ENCODE measurements around the gene GABRR3. TPM values are rescaled to one million over a fixed set of nuclear protein-coding genes. Genes with fewer than 3 reads are reported as not detected.

The GABRR3 gene
- polyA plus RNA-seq, 3 donors, result not detected

GRCh38 chr3:97952872-97953271, 82.2 kb downstream of the GABRR3 start:
- H3K9me3 Mint-ChIP-seq, result no peaks in the 10 kb centered on the region
- Histone ChIP-seq H3K36me3 (replicated peaks in 1 of 2; ENCODE audit: control insufficient read depth in 1 of 2, insufficient read depth in 2 of 2, low read length in 2 of 2) (peaks cover 32 to 50% of the 10 kb centered on the region in 2 donors), H3K27me3 (ENCODE audit: control insufficient read depth in 2 of 2, insufficient read depth in 2 of 2, low read length in 2 of 2) (no peaks in the 10 kb centered on the region), H3K4me2 (replicated peaks; ENCODE audit: extremely low read depth, low read length, poor library complexity, severe bottlenecking) (peak overlapping the region; percentile 9), H3K9me3 (replicated peaks in 1 of 2; ENCODE audit: control insufficient read depth in 1 of 2, insufficient read depth in 1 of 2, low read length in 2 of 2) (no peaks in the 10 kb centered on the region), H3K79me2 (ENCODE audit: insufficient read depth, low read length) (no peaks in the 10 kb centered on the region), H3K4me3 (replicated peaks in 1 of 3; ENCODE audit: low read depth in 2 of 3, low read length in 3 of 3) (no peak overlapping the region), H3K9ac (ENCODE audit: insufficient read depth, low read length, poor library complexity, severe bottlenecking) (no peak overlapping the region), H3K27ac (ENCODE audit: low read depth in 1 of 2, low read length in 2 of 2) (peak overlapping the region; percentile 37 to 94), H3K4me1 (ENCODE audit: control insufficient read depth in 1 of 2, insufficient read depth in 2 of 2, low read length in 2 of 2) (peaks cover 43 to 46% of the 10 kb centered on the region in 2 donors), H2AFZ (ENCODE audit: insufficient read depth, low read depth, low read length, poor library complexity, severe bottlenecking) (no peak overlapping the region), H4K20me1 (ENCODE audit: insufficient read depth, low read length) (no peaks in the 10 kb centered on the region)
- peak; percentile 45 to 54 (median 51) for DNase-seq
- H3K27ac Mint-ChIP-seq, result peak overlapping the region; percentile 81 to 94 (median 90)
- H3K4me3 Mint-ChIP-seq, result no peak overlapping the region
- TF ChIP-seq CTCF (IDR thresholded peaks at IDR 0.05), result no peak
- H3K36me3 Mint-ChIP-seq, result peaks cover 58 to 63% of the 10 kb centered on the region in 2 donors
- WGBS (ENCODE audit: insufficient coverage), result no CpG with 5 or more reads among the region's 1 CpG
- H3K4me1 Mint-ChIP-seq, result peaks cover 44% of the 10 kb centered on the region
- intact Hi-C loops (cut with micrococcal nuclease), result no loop called here
- no peaks in the 10 kb centered on the region for H3K27me3 Mint-ChIP-seq (ENCODE audit: low read depth in 3 of 3)

GRCh38 chr3:97952280-97952679, 82.8 kb downstream of the GABRR3 start:
- Mint-ChIP-seq H3K27me3 (ENCODE audit: low read depth in 3 of 3) (no peaks in the 10 kb centered on the region), H3K4me1 (peaks cover 38% of the 10 kb centered on the region), H3K36me3 (peaks cover 59 to 64% of the 10 kb centered on the region in 2 donors), H3K9me3 (no peaks in the 10 kb centered on the region), H3K27ac (peak overlapping the region; percentile 81 to 94 (median 90)), H3K4me3 (no peak overlapping the region)
- Histone ChIP-seq H4K20me1 (ENCODE audit: insufficient read depth, low read length) (no peaks in the 10 kb centered on the region), H3K4me3 (replicated peaks in 1 of 3; ENCODE audit: low read depth in 2 of 3, low read length in 3 of 3) (no peak overlapping the region), H2AFZ (ENCODE audit: insufficient read depth, low read depth, low read length, poor library complexity, severe bottlenecking) (no peak overlapping the region), H3K27ac (ENCODE audit: low read depth in 1 of 2, low read length in 2 of 2) (peak overlapping the region; percentile 37 to 94), H3K79me2 (ENCODE audit: insufficient read depth, low read length) (no peaks in the 10 kb centered on the region), H3K27me3 (ENCODE audit: control insufficient read depth in 2 of 2, insufficient read depth in 2 of 2, low read length in 2 of 2) (no peaks in the 10 kb centered on the region), H3K9me3 (replicated peaks in 1 of 2; ENCODE audit: control insufficient read depth in 1 of 2, insufficient read depth in 1 of 2, low read length in 2 of 2) (no peaks in the 10 kb centered on the region), H3K36me3 (replicated peaks in 1 of 2; ENCODE audit: control insufficient read depth in 1 of 2, insufficient read depth in 2 of 2, low read length in 2 of 2) (peaks cover 38 to 56% of the 10 kb centered on the region in 2 donors), H3K4me1 (ENCODE audit: control insufficient read depth in 1 of 2, insufficient read depth in 2 of 2, low read length in 2 of 2) (peaks cover 37 to 40% of the 10 kb centered on the region in 2 donors), H3K4me2 (replicated peaks; ENCODE audit: extremely low read depth, low read length, poor library complexity, severe bottlenecking) (peak overlapping the region; percentile 9), H3K9ac (ENCODE audit: insufficient read depth, low read length, poor library complexity, severe bottlenecking) (no peak overlapping the region)
- no peak for TF ChIP-seq CTCF (IDR thresholded peaks at IDR 0.05)
- DNase-seq, result peak; percentile 81 to 91 (median 90)
- intact Hi-C loops (cut with micrococcal nuclease), result no loop called here
- 56% methylated on average over 2 of the region's 3 CpGs for WGBS (ENCODE audit: insufficient coverage)
